ENCODE data around the gene PINK1.

The PINK1 gene

DNA sequence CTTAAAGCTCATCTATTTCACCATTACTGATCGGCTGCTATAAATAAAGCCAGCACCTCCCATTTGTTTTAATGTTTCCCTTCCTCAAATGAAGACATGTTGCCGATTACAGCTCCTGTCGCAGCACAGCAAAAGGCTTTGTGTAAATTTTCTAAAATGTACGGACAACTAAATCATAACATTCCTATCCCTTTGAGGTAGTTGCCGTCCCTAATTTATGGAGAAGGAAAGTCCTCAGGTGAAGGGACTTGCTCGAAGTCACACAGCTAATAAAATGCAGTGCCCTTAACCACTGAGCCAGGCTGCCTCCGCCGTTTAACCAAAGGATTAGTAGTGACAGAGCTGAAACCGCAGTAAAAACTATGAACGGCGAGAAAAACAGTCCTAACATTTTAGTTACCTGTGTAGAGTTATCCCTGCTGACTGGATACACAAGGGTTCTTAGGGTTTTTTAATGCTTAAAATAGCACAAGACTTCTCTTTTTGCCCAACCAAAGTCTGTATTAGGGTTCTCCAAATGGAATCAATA is 871 bp downstream of the PINK1 start:
- Histone ChIP-seq H3K9ac (ENCODE audit: low read length) (peak overlapping the region; percentile 66), H3K4me2 (ENCODE audit: low read length) (peak overlapping the region; percentile 96), H3K4me1 (ENCODE audit: low read length) (peaks cover 11% of the 10 kb centered on the region), H3K4me3 (ENCODE audit: low read length) (peak overlapping the region; percentile 97), H3K27me3 (ENCODE audit: low read depth, low read length) (no peaks in the 10 kb centered on the region), H4K20me1 (ENCODE audit: insufficient read depth, low read length) (no peaks in the 10 kb centered on the region), H3K36me3 (replicated peaks; ENCODE audit: low read depth, low read length) (no peaks in the 10 kb centered on the region), H3K27ac (ENCODE audit: low read length) (no peak overlapping the region), H3K79me2 (ENCODE audit: low read length) (no peaks in the 10 kb centered on the region), H2AFZ (ENCODE audit: low read depth, low read length) (peak overlapping the region; percentile 99), H3K9me3 (ENCODE audit: insufficient read depth, low read length) (no peaks in the 10 kb centered on the region)
- no peak for TF ChIP-seq EZH2phosphoT487 (IDR thresholded peaks at IDR 0.05; ENCODE audit: low read depth)
- TF ChIP-seq, protein P1, sequence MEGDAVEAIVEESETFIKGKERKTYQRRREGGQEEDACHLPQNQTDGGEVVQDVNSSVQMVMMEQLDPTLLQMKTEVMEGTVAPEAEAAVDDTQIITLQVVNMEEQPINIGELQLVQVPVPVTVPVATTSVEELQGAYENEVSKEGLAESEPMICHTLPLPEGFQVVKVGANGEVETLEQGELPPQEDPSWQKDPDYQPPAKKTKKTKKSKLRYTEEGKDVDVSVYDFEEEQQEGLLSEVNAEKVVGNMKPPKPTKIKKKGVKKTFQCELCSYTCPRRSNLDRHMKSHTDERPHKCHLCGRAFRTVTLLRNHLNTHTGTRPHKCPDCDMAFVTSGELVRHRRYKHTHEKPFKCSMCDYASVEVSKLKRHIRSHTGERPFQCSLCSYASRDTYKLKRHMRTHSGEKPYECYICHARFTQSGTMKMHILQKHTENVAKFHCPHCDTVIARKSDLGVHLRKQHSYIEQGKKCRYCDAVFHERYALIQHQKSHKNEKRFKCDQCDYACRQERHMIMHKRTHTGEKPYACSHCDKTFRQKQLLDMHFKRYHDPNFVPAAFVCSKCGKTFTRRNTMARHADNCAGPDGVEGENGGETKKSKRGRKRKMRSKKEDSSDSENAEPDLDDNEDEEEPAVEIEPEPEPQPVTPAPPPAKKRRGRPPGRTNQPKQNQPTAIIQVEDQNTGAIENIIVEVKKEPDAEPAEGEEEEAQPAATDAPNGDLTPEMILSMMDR (IDR thresholded peaks at IDR 0.05; ENCODE audit: low read depth, low read length) = no peak

DNA sequence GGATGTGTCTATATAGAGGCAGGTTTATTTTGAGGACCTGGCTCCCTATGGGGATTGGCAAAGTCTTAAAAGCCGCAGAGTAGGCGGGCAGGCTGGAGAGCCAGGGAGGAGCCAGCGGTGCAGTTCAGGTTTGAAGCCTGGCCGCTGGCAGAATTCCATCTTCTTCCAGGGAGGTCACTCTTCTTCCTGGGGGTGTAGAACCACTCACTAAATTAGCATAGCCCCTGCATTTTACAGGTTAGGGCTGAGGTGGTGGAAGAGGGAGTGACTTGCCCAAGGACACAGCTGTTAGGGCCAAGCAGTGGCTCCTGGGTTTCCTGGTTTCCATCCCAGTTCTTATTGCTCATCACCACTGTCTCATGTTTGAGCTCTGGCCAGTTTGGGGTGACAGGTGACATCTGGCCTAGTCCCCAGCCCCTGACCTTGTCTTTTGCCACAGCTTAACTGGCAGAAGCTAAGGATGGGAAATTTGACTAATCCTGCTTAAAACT is 1.4 kb downstream of the PINK1 start:
- Histone ChIP-seq H3K4me2 (ENCODE audit: low read length) (peak overlapping the region; percentile 96), H3K27ac (ENCODE audit: low read length) (no peak overlapping the region), H3K36me3 (replicated peaks; ENCODE audit: low read depth, low read length) (no peaks in the 10 kb centered on the region), H2AFZ (ENCODE audit: low read depth, low read length) (peak overlapping the region; percentile 99), H3K9ac (ENCODE audit: low read length) (peak overlapping the region; percentile 66), H3K79me2 (ENCODE audit: low read length) (no peaks in the 10 kb centered on the region), H3K4me1 (ENCODE audit: low read length) (peaks cover 11% of the 10 kb centered on the region), H4K20me1 (ENCODE audit: insufficient read depth, low read length) (no peaks in the 10 kb centered on the region), H3K9me3 (ENCODE audit: insufficient read depth, low read length) (no peaks in the 10 kb centered on the region), H3K27me3 (ENCODE audit: low read depth, low read length) (no peaks in the 10 kb centered on the region), H3K4me3 (ENCODE audit: low read length) (peak overlapping the region; percentile 97)
- TF ChIP-seq EZH2phosphoT487 (IDR thresholded peaks at IDR 0.05; ENCODE audit: low read depth) = no peak
- TF ChIP-seq, protein P1 (IDR thresholded peaks at IDR 0.05; ENCODE audit: low read depth, low read length) = no peak

DNA sequence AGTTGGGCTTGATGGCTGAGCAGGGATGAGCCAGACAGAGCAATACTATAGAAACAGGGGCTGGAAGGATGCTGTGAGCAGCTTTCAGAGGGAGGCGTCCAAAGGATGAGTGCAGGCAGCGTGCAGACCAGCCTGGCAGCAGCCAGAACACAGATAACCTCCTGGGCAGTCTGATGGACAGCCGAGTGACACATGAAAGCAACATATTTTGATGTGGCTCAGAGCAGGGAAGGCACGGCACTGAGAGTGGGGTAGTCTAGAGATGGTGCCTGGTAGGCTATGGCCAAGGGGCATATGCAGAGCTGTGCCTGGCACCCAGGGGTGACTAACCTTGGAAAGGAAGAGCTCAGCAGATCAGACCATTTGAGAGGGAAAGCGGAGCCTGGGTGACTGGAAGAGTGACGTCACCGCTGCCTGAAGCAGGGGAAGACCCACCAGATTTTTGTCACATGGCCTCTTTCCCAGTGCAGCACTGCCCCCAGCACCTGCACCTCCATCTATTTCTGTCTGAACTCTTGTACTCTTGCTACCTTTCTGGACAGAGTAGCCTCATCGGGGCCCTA is 3.6 kb downstream of the PINK1 start:
- Histone ChIP-seq H3K9me3 (ENCODE audit: insufficient read depth, low read length) (no peaks in the 10 kb centered on the region), H3K27ac (ENCODE audit: low read length) (no peak overlapping the region), H3K9ac (ENCODE audit: low read length) (no peak overlapping the region), H3K36me3 (replicated peaks; ENCODE audit: low read depth, low read length) (no peaks in the 10 kb centered on the region), H2AFZ (ENCODE audit: low read depth, low read length) (no peak overlapping the region), H3K4me2 (ENCODE audit: low read length) (no peak overlapping the region), H3K4me1 (ENCODE audit: low read length) (peaks cover 11% of the 10 kb centered on the region), H3K79me2 (ENCODE audit: low read length) (no peaks in the 10 kb centered on the region), H3K27me3 (ENCODE audit: low read depth, low read length) (no peaks in the 10 kb centered on the region), H3K4me3 (ENCODE audit: low read length) (no peak overlapping the region), H4K20me1 (ENCODE audit: insufficient read depth, low read length) (no peaks in the 10 kb centered on the region)
- TF ChIP-seq, protein P1 (IDR thresholded peaks at IDR 0.05; ENCODE audit: low read depth, low read length) = no peak
- no peak for TF ChIP-seq EZH2phosphoT487 (IDR thresholded peaks at IDR 0.05; ENCODE audit: low read depth)

DNA sequence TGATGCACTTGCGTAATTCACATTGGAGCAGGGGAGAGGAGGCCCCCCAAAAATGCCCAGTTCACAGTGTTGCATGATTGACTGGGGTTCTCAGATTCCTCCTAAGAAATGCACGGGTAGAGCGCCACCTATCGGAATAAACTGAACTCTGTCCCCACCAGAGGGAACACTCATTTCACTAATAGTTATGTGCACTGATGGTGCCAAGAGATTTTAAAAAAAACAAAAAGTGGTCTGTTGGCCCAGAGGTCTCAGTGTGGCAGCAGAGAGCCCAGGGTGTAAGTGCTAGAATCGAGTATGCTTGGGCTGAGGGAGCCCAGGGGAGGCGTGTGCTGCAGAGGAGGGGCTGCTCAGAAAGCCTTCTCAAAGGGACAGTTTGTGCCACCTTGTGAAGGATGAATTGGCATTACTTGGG is 6.9 kb downstream of the PINK1 start:
- TF ChIP-seq, protein P1 (IDR thresholded peaks at IDR 0.05; ENCODE audit: low read depth, low read length) = peak; percentile 70
- no peak for TF ChIP-seq EZH2phosphoT487 (IDR thresholded peaks at IDR 0.05; ENCODE audit: low read depth)

More for the DNA sequence above, 6.9 kb downstream of the PINK1 start:
- Histone ChIP-seq H3K4me2 (ENCODE audit: low read length) (no peak overlapping the region), H3K9me3 (ENCODE audit: insufficient read depth, low read length) (no peaks in the 10 kb centered on the region), H3K4me3 (ENCODE audit: low read length) (no peak overlapping the region), H3K79me2 (ENCODE audit: low read length) (no peaks in the 10 kb centered on the region), H3K4me1 (ENCODE audit: low read length) (0 out of 2 replicates have a peak, but pooled peaks cover 4% of the 10 kb centered on the region), H3K27ac (ENCODE audit: low read length) (no peak overlapping the region), H4K20me1 (ENCODE audit: insufficient read depth, low read length) (no peaks in the 10 kb centered on the region), H3K36me3 (replicated peaks; ENCODE audit: low read depth, low read length) (no peaks in the 10 kb centered on the region), H3K27me3 (ENCODE audit: low read depth, low read length) (no peaks in the 10 kb centered on the region), H2AFZ (ENCODE audit: low read depth, low read length) (no peak overlapping the region), H3K9ac (ENCODE audit: low read length) (no peak overlapping the region)
